Measurements from ENCODE around the gene LDLR.

Gene LDLR

GRCh38 chr19:11089254-11090013, at the start of gene LDLR:
Gene LDLR (plus strand): TSS chr19:11089463. CDS start chr19:11089549, 86 bp downstream.
- Mint-ChIP-seq H3K9me3 (no peaks in the 10 kb centered on the region), H3K27ac (peak within 1 kb of the TSS; percentile 100), H3K27me3 (no peaks in the 10 kb centered on the region), H3K4me3 (peak within 1 kb of the TSS; percentile 98), H3K36me3 (ENCODE audit: low read depth) (peaks cover 45% of the 10 kb centered on the region), H3K4me1 (ENCODE audit: low read depth) (peaks cover 48% of the 10 kb centered on the region)
- peak; percentile 78 for DNase-seq

DNA sequence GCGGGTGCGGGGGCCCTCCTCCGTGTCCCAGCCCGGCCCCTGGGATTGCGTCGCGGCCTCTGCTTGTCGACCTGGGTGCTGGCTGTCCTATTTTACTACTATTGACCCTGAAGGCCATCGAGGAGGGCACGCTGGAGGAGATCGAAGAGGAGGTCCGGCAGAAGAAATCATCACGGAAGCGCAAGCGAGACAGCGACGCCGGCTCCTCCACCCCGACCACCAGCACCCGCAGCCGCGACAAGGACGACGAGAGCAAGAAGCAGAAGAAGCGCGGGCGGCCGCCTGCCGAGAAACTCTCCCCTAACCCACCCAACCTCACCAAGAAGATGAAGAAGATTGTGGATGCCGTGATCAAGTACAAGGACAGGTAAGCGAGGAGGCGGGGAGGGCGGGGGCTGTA, 48.1 kb upstream of the LDLR start:
- Mint-ChIP-seq H3K9me3 (no peaks in the 10 kb centered on the region), H3K4me3 (no peak overlapping the region), H3K27ac (no peak overlapping the region), H3K36me3 (ENCODE audit: low read depth) (peaks cover 80% of the 10 kb centered on the region), H3K27me3 (no peaks in the 10 kb centered on the region), H3K4me1 (ENCODE audit: low read depth) (no peaks in the 10 kb centered on the region)
- DNase-seq, result no peak

DNA sequence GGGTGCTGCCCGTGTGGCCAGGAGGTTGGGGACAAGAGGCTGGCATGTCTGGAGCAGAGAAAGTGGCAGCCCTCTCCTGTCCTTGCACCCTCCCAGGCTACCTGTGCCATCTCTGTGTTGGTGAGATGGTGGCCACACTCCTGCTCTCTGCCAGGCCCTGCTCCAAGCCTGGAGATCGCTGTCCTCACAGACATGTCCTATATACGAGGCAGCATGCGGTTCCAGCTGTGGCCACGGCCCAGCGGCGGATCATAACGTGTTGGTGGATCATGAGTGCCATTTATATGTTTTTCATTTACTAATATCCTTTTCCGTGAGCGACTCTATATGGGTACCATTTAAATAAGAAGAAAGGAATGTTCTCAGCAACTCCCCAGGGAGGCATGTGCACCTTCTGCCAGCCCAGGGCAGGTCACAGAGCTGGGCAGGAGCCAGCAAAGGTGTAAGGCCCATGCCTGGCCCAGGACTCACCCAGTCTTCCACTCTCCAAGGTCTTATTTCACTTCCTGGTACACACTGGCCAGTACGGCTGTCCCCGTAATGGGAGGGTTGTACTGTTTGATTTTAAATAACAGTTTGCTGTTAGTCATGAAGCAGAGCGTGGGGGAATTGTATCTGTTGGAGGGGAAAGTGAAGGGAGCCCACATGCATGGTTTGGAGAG, 47.2 kb upstream of the LDLR start:
- Mint-ChIP-seq H3K9me3 (no peaks in the 10 kb centered on the region), H3K36me3 (ENCODE audit: low read depth) (peaks cover 80% of the 10 kb centered on the region), H3K27ac (peak overlapping the region; percentile 2), H3K27me3 (no peaks in the 10 kb centered on the region), H3K4me3 (no peak overlapping the region), H3K4me1 (ENCODE audit: low read depth) (peaks cover 3% of the 10 kb centered on the region)
- DNase-seq, result no peak

DNA sequence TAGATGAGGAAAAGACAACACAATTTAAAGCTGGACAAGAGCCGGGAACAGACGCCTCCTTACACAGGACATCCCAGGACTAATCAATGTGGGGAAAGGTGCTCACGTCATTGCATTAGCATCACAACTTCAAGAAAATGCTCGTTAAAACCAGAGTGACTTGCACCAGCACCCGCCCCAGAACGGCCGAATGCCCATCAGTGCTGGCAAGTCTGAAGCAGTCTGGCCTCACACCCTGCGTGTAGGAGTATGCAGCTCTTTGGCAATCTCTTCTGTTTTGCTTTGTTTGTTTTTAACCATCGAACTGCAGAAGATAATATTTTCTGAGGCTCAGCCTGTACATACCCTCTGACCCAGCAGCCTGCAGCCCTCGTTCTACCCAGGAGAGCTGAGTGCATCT, 44.8 kb upstream of the LDLR start:
- H3K36me3 Mint-ChIP-seq (ENCODE audit: low read depth), result peaks cover 81% of the 10 kb centered on the region
- no peak for DNase-seq
- H3K4me1 Mint-ChIP-seq (ENCODE audit: low read depth), result peaks cover 21% of the 10 kb centered on the region
- H3K9me3 Mint-ChIP-seq, result no peaks in the 10 kb centered on the region
- no peak overlapping the region for H3K27ac Mint-ChIP-seq
- H3K4me3 Mint-ChIP-seq, result no peak overlapping the region
- no peaks in the 10 kb centered on the region for H3K27me3 Mint-ChIP-seq

GRCh38 chr19:11045536-11045935, 43.7 kb upstream of the LDLR start:
- Mint-ChIP-seq H3K4me3 (no peak overlapping the region), H3K27me3 (no peaks in the 10 kb centered on the region), H3K4me1 (ENCODE audit: low read depth) (peaks cover 32% of the 10 kb centered on the region), H3K27ac (no peak overlapping the region), H3K36me3 (ENCODE audit: low read depth) (peaks cover 86% of the 10 kb centered on the region), H3K9me3 (no peaks in the 10 kb centered on the region)
- no peak for DNase-seq

DNA sequence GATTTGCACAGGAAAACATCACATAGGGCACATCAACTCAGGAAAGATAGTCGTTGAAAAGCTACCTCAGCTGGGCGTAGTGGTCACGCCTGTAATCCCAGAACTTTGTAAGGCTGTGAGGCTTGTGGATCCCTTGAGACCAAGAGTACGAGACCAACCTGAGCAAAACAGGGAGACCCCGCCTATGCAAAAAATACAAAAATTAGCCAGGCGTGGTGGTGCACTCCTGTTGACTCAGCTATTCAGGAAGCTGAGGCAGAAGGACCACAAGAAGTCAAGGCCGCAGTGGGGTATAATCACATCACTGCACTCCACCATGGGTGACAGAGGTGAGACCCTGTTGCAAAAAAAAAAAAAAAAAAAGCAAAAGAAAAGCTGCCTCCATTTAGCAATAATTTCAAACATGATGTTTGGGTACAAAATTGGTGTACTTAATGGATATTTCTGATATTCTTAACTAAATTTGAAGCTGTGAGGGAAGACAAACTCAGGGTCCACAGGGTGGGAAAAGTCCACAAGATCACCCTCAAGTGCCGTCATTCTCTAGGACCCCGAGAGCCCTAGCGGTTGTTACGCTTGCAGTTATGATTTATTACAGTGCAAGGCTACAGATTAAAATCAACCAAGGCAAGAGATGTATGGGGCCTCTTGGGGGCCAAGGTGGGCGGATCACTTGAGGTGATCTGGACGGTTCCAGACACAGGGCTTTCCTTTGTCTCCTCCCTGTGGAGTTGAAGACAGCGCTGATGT, 42.5 kb upstream of the LDLR start:
- Mint-ChIP-seq H3K9me3 (no peaks in the 10 kb centered on the region), H3K27ac (peak overlapping the region; percentile 55), H3K27me3 (no peaks in the 10 kb centered on the region), H3K4me1 (ENCODE audit: low read depth) (peaks cover 36% of the 10 kb centered on the region), H3K4me3 (no peak overlapping the region), H3K36me3 (ENCODE audit: low read depth) (peaks cover 78% of the 10 kb centered on the region)
- DNase-seq, result no peak

- Mint-ChIP-seq H3K4me3 (no peak overlapping the region), H3K9me3 (no peaks in the 10 kb centered on the region), H3K27ac (peak overlapping the region; percentile 78), H3K27me3 (no peaks in the 10 kb centered on the region), H3K4me1 (ENCODE audit: low read depth) (peaks cover 38% of the 10 kb centered on the region), H3K36me3 (ENCODE audit: low read depth) (peaks cover 73% of the 10 kb centered on the region)
- no peak for DNase-seq
Measured at GRCh38 chr19:11047866-11048265, 41.4 kb upstream of the LDLR start.

DNA sequence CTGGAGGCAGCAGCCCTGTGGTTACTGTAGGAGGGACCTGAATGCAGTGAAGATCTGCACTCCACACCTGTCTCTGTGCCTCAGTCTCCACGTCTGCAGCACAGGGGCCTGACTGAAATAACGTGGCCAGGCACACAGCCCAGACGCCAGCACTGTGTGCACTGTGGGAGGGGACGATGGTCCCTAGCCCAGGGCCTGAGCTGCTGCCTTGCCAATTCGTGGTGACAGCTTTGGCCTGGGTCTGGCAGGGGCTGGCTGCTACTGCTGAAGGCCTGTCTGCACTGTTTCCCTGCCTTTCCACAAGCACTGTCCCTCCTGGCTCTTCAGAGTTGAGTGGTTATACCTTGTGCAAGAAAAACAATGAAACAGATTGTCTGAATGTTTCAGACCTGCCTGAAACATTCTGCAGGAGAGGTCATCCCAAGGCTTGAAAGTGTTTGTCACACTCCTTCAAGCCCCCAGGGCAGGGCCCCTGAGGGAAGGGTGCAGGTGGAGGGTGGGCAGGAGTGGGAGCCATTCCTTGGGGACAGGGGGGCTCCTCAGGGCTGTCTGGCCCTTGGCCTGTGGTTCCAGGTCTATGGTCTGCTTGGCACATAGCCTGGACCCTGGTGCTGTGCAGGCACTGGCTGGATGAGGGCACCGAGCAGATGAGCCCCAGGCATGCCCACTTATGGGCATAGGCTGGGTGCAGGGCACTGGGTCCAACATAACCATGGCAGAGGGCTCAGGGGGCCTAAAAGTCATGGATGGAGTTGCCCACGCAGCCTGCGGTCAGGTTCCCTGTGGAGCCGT, 38.7 kb upstream of the LDLR start:
- Mint-ChIP-seq H3K36me3 (ENCODE audit: low read depth) (peaks cover 72% of the 10 kb centered on the region), H3K27me3 (no peaks in the 10 kb centered on the region), H3K27ac (peak overlapping the region; percentile 91), H3K4me1 (ENCODE audit: low read depth) (peaks cover 38% of the 10 kb centered on the region), H3K9me3 (no peaks in the 10 kb centered on the region), H3K4me3 (no peak overlapping the region)
- no peak for DNase-seq

DNA sequence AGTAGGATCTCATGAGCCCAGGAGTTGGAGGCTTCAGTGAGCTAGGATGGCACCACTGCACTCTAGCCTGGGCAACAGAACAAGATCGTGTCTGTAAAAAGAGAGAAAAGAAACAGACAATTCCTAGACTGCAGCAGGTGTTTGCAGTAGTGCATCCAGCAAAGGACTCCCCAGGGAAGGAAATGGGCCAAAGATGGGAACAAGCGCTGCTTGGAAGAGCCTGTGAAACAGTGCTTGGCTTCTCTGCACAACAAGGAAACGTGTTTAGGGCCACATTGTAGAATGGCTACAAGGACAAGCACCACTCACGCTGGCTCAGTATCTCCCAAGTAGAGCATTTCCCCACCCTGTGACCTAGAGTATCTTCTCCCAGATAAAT, 35.5 kb upstream of the LDLR start:
- H3K27me3 Mint-ChIP-seq, result no peaks in the 10 kb centered on the region
- H3K27ac Mint-ChIP-seq, result no peak overlapping the region
- DNase-seq, result no peak
- H3K4me1 Mint-ChIP-seq (ENCODE audit: low read depth), result peaks cover 23% of the 10 kb centered on the region
- no peaks in the 10 kb centered on the region for H3K9me3 Mint-ChIP-seq
- no peak overlapping the region for H3K4me3 Mint-ChIP-seq
- H3K36me3 Mint-ChIP-seq (ENCODE audit: low read depth), result peaks cover 71% of the 10 kb centered on the region

DNA sequence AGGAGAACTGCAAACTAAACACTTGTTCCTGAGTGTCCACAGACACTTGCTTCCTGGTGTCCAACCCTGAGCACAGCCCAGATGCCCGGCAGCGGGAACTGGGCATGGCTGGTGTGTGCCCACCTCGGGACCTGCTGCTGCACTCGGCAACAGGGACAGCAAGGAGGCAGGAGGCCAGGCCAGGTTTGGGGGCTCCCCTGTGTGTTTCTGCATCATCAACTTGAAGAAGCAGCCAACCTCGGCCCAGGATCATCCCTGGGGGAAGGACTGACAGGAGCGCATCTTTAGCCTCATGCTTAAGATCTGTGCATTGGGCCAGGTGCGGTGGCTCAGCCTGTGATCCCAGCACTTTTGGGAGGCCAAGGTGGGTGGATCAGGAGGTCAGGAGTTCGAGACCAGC, 35.1 kb upstream of the LDLR start:
- Mint-ChIP-seq H3K27me3 (no peaks in the 10 kb centered on the region), H3K27ac (no peak overlapping the region), H3K36me3 (ENCODE audit: low read depth) (peaks cover 71% of the 10 kb centered on the region), H3K4me1 (ENCODE audit: low read depth) (peaks cover 19% of the 10 kb centered on the region), H3K9me3 (no peaks in the 10 kb centered on the region), H3K4me3 (no peak overlapping the region)
- no peak for DNase-seq

GRCh38 chr19:11054628-11055027, 34.6 kb upstream of the LDLR start:
- Mint-ChIP-seq H3K4me1 (ENCODE audit: low read depth) (peaks cover 15% of the 10 kb centered on the region), H3K4me3 (no peak overlapping the region), H3K9me3 (no peaks in the 10 kb centered on the region), H3K27me3 (no peaks in the 10 kb centered on the region), H3K27ac (no peak overlapping the region), H3K36me3 (ENCODE audit: low read depth) (peaks cover 70% of the 10 kb centered on the region)
- DNase-seq, result no peak

DNA sequence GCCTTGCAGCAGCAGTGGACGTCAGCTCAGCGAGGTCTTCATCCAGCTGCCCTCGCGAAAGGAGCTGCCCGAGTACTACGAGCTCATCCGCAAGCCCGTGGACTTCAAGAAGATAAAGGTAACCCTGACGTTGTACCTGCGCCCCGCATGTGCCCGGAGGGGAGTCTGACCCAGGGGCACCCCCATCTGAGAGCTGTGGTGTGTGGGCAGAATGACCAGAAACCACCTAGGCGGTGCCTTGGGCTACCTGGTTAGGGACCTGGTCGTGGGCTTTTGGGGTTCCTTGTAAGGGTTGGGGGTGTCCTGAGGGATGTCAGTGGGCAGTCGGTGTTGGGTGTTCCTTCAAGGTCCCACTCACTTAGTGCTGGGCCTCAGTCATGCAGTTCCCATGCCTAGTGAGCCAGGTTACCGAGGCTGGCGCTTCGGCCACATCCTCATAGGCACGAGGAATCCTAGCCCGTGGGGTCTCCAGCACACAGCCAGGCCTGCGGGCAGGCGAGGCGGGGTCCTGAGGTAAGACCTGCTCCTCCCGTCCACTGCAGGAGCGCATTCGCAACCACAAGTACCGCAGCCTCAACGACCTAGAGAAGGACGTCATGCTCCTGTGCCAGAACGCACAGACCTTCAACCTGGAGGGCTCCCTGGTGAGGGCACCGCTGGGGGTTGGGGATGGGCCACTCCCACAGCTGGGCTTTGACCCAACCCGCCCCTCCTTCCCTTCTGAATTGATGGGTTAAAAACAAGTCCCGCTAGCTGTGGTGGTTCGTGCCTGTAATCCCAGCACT, 30.8 kb upstream of the LDLR start:
- no peak for DNase-seq
- H3K4me1 Mint-ChIP-seq (ENCODE audit: low read depth), result no peaks in the 10 kb centered on the region
- H3K36me3 Mint-ChIP-seq (ENCODE audit: low read depth), result peaks cover 84% of the 10 kb centered on the region
- H3K9me3 Mint-ChIP-seq, result no peaks in the 10 kb centered on the region
- no peak overlapping the region for H3K27ac Mint-ChIP-seq
- H3K27me3 Mint-ChIP-seq, result no peaks in the 10 kb centered on the region
- no peak overlapping the region for H3K4me3 Mint-ChIP-seq

DNA sequence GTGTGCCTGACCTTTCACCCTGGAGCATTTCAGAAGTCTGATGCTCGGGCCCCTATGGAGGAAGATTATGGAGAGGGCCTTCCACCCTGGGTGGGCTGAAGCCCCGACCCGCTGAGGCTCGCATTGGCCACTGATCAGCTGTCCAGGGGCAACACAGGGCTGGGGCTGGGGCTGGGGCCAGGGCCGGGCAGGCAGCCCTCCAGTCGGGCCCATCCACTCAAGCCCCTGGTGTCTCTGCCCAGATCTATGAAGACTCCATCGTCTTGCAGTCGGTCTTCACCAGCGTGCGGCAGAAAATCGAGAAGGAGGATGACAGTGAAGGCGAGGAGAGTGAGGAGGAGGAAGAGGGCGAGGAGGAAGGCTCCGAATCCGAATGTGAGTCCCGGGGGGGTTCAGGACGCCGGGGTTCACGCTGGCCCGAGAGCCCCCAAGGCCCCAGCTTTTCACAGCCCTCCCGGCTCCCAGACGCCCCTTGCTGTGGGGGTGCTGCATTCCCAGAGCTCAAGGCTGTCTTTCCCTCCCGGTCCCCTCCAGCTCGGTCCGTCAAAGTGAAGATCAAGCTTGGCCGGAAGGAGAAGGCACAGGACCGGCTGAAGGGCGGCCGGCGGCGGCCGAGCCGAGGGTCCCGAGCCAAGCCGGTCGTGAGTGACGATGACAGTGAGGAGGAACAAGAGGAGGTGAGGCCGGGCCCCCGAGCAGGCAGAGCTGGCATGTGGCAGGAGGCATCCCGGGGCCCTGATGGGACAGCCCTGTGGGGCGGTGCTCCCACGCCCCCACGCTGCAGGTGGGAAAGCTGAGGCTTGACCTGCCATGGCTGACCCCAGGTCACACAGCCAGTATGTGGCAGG, 29.5 kb upstream of the LDLR start:
- no peak for DNase-seq
- Mint-ChIP-seq H3K4me3 (no peak overlapping the region), H3K9me3 (no peaks in the 10 kb centered on the region), H3K27me3 (no peaks in the 10 kb centered on the region), H3K36me3 (ENCODE audit: low read depth) (peaks cover 81% of the 10 kb centered on the region), H3K4me1 (ENCODE audit: low read depth) (no peaks in the 10 kb centered on the region), H3K27ac (no peak overlapping the region)
